SK-N-SH treated with all-trans-retinoic acid at 6 μM for 48 hours (cell line): ENCODE results near the gene APBB1IP.

Experiments used
- ATAC-seq: fragments of 200-7000 bp; cut with Tn5 transposase; 3 replicates; pipeline ENCODE4 v1.9.1; 2020; ENCODE audit warnings: mild to moderate bottlenecking, moderate library complexity
- ARNTL ChIP-seq: fragments of 450-650 bp; formaldehyde crosslinking; IDR thresholded peaks from 2 replicates; pipeline ENCODE4 v1.5.0; 2020; ENCODE audit warnings: low read depth, mild to moderate bottlenecking, moderate library complexity, borderline replicate concordance
- BACH2 ChIP-seq: fragments of 250-450 bp; sonication (Bioruptor Pico); IDR thresholded peaks from 2 replicates; pipeline ENCODE4 v1.9.0; 2021; ENCODE audit warnings: mild to moderate bottlenecking, borderline replicate concordance
- CREB5 ChIP-seq: fragments of 250-450 bp; sonication (Bioruptor Pico); IDR thresholded peaks from 2 replicates; pipeline ENCODE4 v1.5.1; 2020; ENCODE audit warnings: low read depth, mild to moderate bottlenecking, moderate library complexity
- CSDC2 ChIP-seq: fragments of 250-450 bp; sonication (Bioruptor Pico); IDR thresholded peaks from 2 replicates; pipeline ENCODE4 v1.5.0; 2020; ENCODE audit warnings: mild to moderate bottlenecking, moderate library complexity
- CSRNP3 ChIP-seq: fragments of 250-450 bp; sonication (Bioruptor Pico); IDR thresholded peaks from 2 replicates; pipeline ENCODE4 v1.5.1; 2021; ENCODE audit warnings: mild to moderate bottlenecking, moderate library complexity
- ESRRG ChIP-seq: fragments of 250-450 bp; sonication (Bioruptor Pico); IDR thresholded peaks from 2 replicates; pipeline ENCODE4 v1.6.1; 2021; ENCODE audit warnings: mild to moderate bottlenecking
- GLIS3 ChIP-seq: fragments of 250-450 bp; sonication (Bioruptor Pico); IDR thresholded peaks from 2 replicates; pipeline ENCODE4 v1.5.0; 2020; ENCODE audit warnings: mild to moderate bottlenecking, moderate library complexity
- ISL1 ChIP-seq: fragments of 250-450 bp; sonication (Bioruptor Pico); IDR thresholded peaks from 2 replicates; pipeline ENCODE4 v2.1.2; 2022; ENCODE audit warnings: mild to moderate bottlenecking, moderate library complexity
- PATZ1 ChIP-seq: fragments of 250-450 bp; sonication (Bioruptor Pico); IDR thresholded peaks from 2 replicates; pipeline ENCODE4 v1.8.0; 2020; ENCODE audit warnings: mild to moderate bottlenecking, moderate library complexity, borderline replicate concordance
- POU6F1 ChIP-seq: fragments of 250-450 bp; sonication (Bioruptor Pico); IDR thresholded peaks from 2 replicates; pipeline ENCODE4 v1.8.0; 2021; ENCODE audit warnings: low read depth, mild to moderate bottlenecking, moderate library complexity, borderline replicate concordance
- PPARA ChIP-seq: fragments of 250-450 bp; sonication (Bioruptor Pico); IDR thresholded peaks from 2 replicates; pipeline ENCODE4 v1.5.0; 2020; ENCODE audit warnings: mild to moderate bottlenecking, borderline replicate concordance
- RARB ChIP-seq: fragments of 250-450 bp; sonication (Bioruptor Pico); IDR thresholded peaks from 2 replicates; pipeline ENCODE4 v1.8.0; 2021; ENCODE audit warnings: mild to moderate bottlenecking, moderate library complexity
- SNAI2 ChIP-seq: fragments of 250-450 bp; sonication (Bioruptor Pico); IDR thresholded peaks from 2 replicates; pipeline ENCODE4 v1.5.0; 2020; ENCODE audit warnings: mild to moderate bottlenecking, moderate library complexity
- TCF4 ChIP-seq: fragments of 250-450 bp; sonication (Bioruptor Pico); IDR thresholded peaks from 2 replicates; pipeline ENCODE4 v1.8.0; 2021; ENCODE audit warnings: mild to moderate bottlenecking, moderate library complexity, borderline replicate concordance
- TOX ChIP-seq: fragments of 250-450 bp; sonication (Bioruptor Pico); IDR thresholded peaks from 2 replicates; pipeline ENCODE4 v1.8.0; 2021; ENCODE audit warnings: mild to moderate bottlenecking, moderate library complexity, borderline replicate concordance
- TSHZ2 ChIP-seq: fragments of 250-450 bp; sonication (Bioruptor Pico); IDR thresholded peaks from 2 replicates; pipeline ENCODE4 v1.5.0; 2020; ENCODE audit warnings: mild to moderate bottlenecking, moderate library complexity
- ZFP3 ChIP-seq: fragments of 250-450 bp; sonication (Bioruptor Pico); IDR thresholded peaks from 2 replicates; pipeline ENCODE4 v1.5.0; 2020; ENCODE audit warnings: mild to moderate bottlenecking, moderate library complexity
- ZFP30 ChIP-seq: fragments of 450-650 bp; formaldehyde crosslinking; IDR thresholded peaks from 2 replicates; pipeline ENCODE4 v1.5.0; 2022; ENCODE audit warnings: mild to moderate bottlenecking, moderate library complexity
- ZNF565 ChIP-seq: fragments of 450-650 bp; formaldehyde crosslinking; conservative IDR thresholded peaks from 2 replicates; pipeline ENCODE4 v1.5.0; 2020; ENCODE audit warnings: low read depth, mild to moderate bottlenecking, moderate library complexity
- ZNF70 ChIP-seq: fragments of 450-650 bp; formaldehyde crosslinking; IDR thresholded peaks from 2 replicates; pipeline ENCODE4 v1.5.0; 2020; ENCODE audit warnings: mild to moderate bottlenecking, moderate library complexity
- ZNF8 ChIP-seq: fragments of 450-650 bp; formaldehyde crosslinking; IDR thresholded peaks from 2 replicates; pipeline ENCODE4 v1.5.0; 2020; ENCODE audit warnings: mild to moderate bottlenecking, moderate library complexity

APBB1IP gene

GRCh38 chr10:26481914-26482550 is 43.9 kb downstream of the APBB1IP start (continued):
- TF ChIP-seq PATZ1 (CRISPR knock-in tag) (no peak), CREB5 (no peak), ZNF8 (CRISPR knock-in tag) (no peak), CSDC2 (CRISPR knock-in tag) (no peak), BACH2 (no peak), ESRRG (CRISPR knock-in tag) (no peak), GLIS3 (CRISPR knock-in tag) (no peak), ZFP30 (CRISPR knock-in tag) (no peak), RARB (CRISPR knock-in tag) (no peak), PPARA (CRISPR knock-in tag) (no peak), ZNF70 (CRISPR knock-in tag) (no peak)

GRCh38 chr10:26483554-26483953 is 45.4 kb downstream of the APBB1IP start:
- no peak for ATAC-seq

More at GRCh38 chr10:26483554-26483953, 45.4 kb downstream of the APBB1IP start:
- TF ChIP-seq TOX (CRISPR knock-in tag) (no peak), ISL1 (no peak), PPARA (CRISPR knock-in tag) (no peak), ESRRG (CRISPR knock-in tag) (no peak), RARB (CRISPR knock-in tag) (no peak), POU6F1 (no peak), TSHZ2 (CRISPR knock-in tag) (no peak), ZNF70 (CRISPR knock-in tag) (no peak), ZFP30 (CRISPR knock-in tag) (no peak), ZFP3 (CRISPR knock-in tag) (no peak), PATZ1 (CRISPR knock-in tag) (no peak), CSRNP3 (CRISPR knock-in tag) (no peak), TCF4 (no peak), CSDC2 (CRISPR knock-in tag) (no peak), ARNTL (CRISPR knock-in tag) (no peak), ZNF8 (CRISPR knock-in tag) (no peak), ZNF565 (CRISPR knock-in tag) (no peak), SNAI2 (CRISPR knock-in tag) (no peak)
- TF ChIP-seq, all 23 proteins: peak for 0
